ENCODE results near the gene PRKAR1B. TPM values are rescaled to one million over a fixed set of nuclear protein-coding genes. Genes with fewer than 3 reads are reported as not detected.
"Not testable (repeated sequence)": the region's sequence is repeated elsewhere in the genome, so short reads cannot be mapped to it uniquely, and the experiment has no call there.

PRKAR1B gene
- total RNA-seq, 4 donors from 2014 or later, result 8.2 to 12.3 (median 10.5) TPM

DNA sequence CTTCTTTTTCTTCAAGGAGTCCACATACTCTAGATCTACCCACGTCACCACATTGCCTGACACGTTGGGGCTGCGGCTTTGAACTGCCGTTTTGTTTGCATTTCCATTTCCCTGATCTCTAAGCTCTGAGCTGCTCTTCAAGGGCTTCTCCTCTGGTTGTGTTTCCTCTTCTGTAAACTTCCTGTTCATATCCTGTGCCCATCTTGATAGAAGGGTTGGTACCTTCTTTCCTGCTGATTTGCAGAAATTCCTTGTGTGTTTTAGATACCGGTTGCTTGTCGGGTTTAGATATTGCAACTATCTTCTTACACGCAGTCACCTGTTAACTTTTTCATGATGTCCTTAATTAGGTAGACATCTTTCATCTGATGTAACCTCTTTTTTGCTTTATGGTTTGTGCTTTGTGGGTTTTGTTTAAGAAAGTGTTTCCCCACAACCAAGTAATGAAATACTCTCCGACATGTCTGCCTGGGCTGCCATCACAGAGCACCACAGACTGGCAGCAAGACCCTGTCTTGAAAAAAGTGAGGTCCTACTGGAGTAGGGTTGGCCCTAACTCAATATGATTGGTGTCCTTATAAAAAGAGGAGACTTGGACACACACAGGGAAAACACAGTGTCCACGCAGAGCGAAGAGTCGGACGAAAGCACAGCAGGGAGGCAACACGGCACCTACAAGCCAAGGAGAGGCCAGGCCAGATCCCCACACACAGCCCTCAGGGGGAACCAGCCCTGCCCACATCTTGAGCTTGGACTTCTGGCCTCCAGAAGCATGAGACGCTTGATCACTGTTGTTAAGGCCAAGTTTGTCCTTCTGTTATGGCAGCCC is 108.3 kb downstream of the PRKAR1B start:
- H3K27ac ChIP-seq, result no peak overlapping the region
- WGBS, result 85% methylated on average over 14 of the region's 14 CpGs
- H3K4me1 ChIP-seq, result peaks cover 7% of the 10 kb centered on the region
- H3K36me3 ChIP-seq, result no peaks in the 10 kb centered on the region
- no peaks in the 10 kb centered on the region for H3K9me3 ChIP-seq
- no peak for DNase-seq (ENCODE audit: low spot score in 2 of 2)
- no peak for TF ChIP-seq POLR2AphosphoS5 (IDR thresholded peaks at IDR 0.05)
- no peak for TF ChIP-seq EP300 (IDR thresholded peaks at IDR 0.05)
- TF ChIP-seq, protein P1, sequence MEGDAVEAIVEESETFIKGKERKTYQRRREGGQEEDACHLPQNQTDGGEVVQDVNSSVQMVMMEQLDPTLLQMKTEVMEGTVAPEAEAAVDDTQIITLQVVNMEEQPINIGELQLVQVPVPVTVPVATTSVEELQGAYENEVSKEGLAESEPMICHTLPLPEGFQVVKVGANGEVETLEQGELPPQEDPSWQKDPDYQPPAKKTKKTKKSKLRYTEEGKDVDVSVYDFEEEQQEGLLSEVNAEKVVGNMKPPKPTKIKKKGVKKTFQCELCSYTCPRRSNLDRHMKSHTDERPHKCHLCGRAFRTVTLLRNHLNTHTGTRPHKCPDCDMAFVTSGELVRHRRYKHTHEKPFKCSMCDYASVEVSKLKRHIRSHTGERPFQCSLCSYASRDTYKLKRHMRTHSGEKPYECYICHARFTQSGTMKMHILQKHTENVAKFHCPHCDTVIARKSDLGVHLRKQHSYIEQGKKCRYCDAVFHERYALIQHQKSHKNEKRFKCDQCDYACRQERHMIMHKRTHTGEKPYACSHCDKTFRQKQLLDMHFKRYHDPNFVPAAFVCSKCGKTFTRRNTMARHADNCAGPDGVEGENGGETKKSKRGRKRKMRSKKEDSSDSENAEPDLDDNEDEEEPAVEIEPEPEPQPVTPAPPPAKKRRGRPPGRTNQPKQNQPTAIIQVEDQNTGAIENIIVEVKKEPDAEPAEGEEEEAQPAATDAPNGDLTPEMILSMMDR (IDR thresholded peaks at IDR 0.05), result no peak
- no peak for TF ChIP-seq POLR2A (IDR thresholded peaks at IDR 0.05)
- H3K4me3 ChIP-seq, result no peak overlapping the region
- no peaks in the 10 kb centered on the region for H3K27me3 ChIP-seq

DNA sequence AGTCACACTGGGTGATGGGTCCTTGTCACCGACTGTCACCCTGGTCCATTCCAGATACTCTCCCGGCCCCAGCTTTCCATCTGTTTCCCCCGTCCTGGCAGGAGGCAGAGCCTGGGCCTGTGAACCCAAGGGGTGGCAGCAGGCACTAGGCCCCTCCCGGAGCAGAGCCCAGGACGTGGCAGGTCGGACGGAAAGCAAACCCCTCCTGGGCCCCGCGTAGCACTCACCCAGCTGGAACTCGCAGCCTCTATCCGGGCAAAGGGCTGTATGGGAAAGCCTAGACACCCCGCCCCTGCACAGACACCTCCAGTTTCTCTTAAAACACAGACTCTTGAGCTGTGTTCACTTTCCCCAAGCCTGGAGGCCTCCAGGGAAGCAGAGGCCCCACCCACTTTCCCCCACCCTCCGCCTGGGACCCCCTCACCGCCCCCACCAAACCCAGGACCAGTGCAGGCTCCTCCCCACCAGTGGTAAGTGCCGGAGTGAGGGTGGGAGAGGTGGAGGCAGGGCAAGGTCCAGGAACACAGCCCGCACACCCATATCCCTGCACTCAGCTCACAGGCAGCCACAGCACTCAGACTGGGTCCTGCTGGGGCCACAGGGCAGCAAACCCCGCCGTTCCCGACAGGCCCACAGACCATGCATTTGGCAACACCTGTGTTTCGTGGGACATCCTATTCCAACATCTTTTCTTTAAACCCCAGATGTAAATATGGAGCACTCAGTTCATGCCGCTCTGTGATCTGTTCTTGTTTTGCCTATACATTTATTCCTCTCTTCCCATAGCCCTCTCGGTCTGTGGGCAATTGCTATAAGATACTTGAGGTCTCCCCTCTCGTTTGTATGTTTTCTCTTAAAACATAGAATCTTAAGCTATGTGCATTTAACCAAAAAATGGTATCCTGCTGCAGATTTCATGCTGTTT is 109.2 kb downstream of the PRKAR1B start:
- no peaks in the 10 kb centered on the region for H3K9me3 ChIP-seq
- no peaks in the 10 kb centered on the region for H3K36me3 ChIP-seq
- 96% methylated on average over 16 of the region's 23 CpGs for WGBS
- H3K4me1 ChIP-seq, result peaks cover 13% of the 10 kb centered on the region
- TF ChIP-seq EP300 (IDR thresholded peaks at IDR 0.05), result no peak
- no peak for TF ChIP-seq POLR2A (IDR thresholded peaks at IDR 0.05)
- no peak for TF ChIP-seq POLR2AphosphoS5 (IDR thresholded peaks at IDR 0.05)
- TF ChIP-seq, protein P1 (IDR thresholded peaks at IDR 0.05), result no peak
- DNase-seq (ENCODE audit: low spot score in 2 of 2), result no peak
- no peaks in the 10 kb centered on the region for H3K27me3 ChIP-seq
- H3K4me3 ChIP-seq, result no peak overlapping the region
- H3K27ac ChIP-seq, result peak overlapping the region; percentile 45

DNA sequence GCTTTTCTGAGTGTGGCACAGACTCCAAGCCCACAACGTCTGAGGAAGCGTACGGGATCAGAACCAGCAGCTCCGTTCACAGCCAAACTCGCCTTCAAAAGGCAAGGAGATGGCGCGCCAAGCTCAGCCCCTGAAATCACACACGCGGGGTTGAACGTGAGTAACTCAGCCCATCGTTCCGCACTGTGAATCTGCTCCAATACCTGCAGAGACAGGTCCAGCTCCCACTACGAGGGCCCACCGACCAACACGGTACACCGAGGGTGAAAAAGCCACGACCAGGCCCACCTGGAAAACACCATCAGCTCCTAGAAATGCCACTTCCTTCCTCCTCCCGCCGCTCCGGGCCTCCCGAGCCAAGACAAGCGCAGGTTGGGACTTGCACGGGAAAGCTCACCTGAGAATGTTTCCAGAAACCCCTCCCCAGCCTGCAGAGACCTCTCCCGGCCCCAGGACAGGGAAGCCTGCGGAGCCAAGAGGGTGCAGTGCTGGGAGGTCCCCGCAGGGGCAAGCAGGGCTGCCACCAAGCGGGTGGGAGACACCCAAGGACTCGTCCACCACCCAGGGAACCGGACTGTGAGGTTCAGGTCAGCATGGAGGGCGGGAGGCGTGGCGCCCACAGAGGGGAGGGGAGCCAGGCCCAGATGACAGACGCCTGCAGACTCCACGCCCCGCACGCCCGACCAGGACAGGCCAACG is 113.5 kb downstream of the PRKAR1B start:
- no peaks in the 10 kb centered on the region for H3K9me3 ChIP-seq
- peak overlapping the region; percentile 9 for H3K4me3 ChIP-seq
- H3K27ac ChIP-seq, result no peak overlapping the region
- TF ChIP-seq POLR2A (IDR thresholded peaks at IDR 0.05), result no peak
- no peak for TF ChIP-seq POLR2AphosphoS5 (IDR thresholded peaks at IDR 0.05)
- TF ChIP-seq, protein P1 (IDR thresholded peaks at IDR 0.05), result no peak
- no peak for TF ChIP-seq EP300 (IDR thresholded peaks at IDR 0.05)
- no peaks in the 10 kb centered on the region for H3K27me3 ChIP-seq
- no peaks in the 10 kb centered on the region for H3K36me3 ChIP-seq
- 63% methylated on average over 23 of the region's 38 CpGs for WGBS
- peaks cover 15% of the 10 kb centered on the region for H3K4me1 ChIP-seq
- no peak for DNase-seq (ENCODE audit: low spot score in 2 of 2)

DNA sequence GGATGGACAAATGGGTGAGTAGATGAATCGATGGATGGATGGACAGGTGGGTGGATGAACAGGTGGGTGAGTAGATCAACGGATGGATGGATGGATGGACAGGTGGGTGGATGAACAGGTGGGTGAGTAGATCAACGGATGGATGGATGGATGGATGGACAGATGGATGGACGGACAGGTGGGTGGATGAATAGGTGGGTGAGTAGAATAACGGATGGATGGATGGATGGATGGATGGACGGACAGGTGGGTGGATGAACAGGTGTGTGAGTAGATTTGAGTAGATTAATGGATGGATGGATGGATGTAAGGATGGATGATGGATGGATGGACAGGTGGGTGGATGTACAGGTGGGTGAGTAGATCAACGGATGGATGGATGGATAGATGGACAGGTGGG is 115.2 kb downstream of the PRKAR1B start:
- H3K9me3 ChIP-seq; H3K4me3 ChIP-seq; H3K27ac ChIP-seq; H3K36me3 ChIP-seq; DNase-seq (ENCODE audit: low spot score in 2 of 2); H3K27me3 ChIP-seq: not testable (repeated sequence)
- H3K4me1 ChIP-seq, result peaks cover 18% of the 10 kb centered on the region
- WGBS, result 93% methylated on average over 7 of the region's 7 CpGs

GRCh38 chr7:611281-611810 is 115.7 kb downstream of the PRKAR1B start:
- no peaks in the 10 kb centered on the region for H3K9me3 ChIP-seq
- 65% methylated on average over 14 of the region's 14 CpGs for WGBS
- peak overlapping the region; percentile 43 for H3K27ac ChIP-seq
- H3K4me3 ChIP-seq, result no peak overlapping the region
- H3K27me3 ChIP-seq, result no peaks in the 10 kb centered on the region
- peaks cover 18% of the 10 kb centered on the region for H3K4me1 ChIP-seq
- no peak for TF ChIP-seq POLR2AphosphoS5 (IDR thresholded peaks at IDR 0.05)
- TF ChIP-seq EP300 (IDR thresholded peaks at IDR 0.05), result no peak
- TF ChIP-seq, protein P1 (IDR thresholded peaks at IDR 0.05), result no peak
- TF ChIP-seq POLR2A (IDR thresholded peaks at IDR 0.05), result no peak
- no peaks in the 10 kb centered on the region for H3K36me3 ChIP-seq
- DNase-seq (ENCODE audit: low spot score in 2 of 2), result no peak
